Stimulated activated naive CD8-positive, alpha-beta T cell treated with anti-CD3 and anti-CD28 coated beads, Interleukin-15, Interleukin-2, amounts not matched to agents 100 ng/mL and 50 ng/mL, for 24 hours (primary cell): ENCODE measurements around the gene PGLYRP2.

ENCODE experiments used
- H3K27ac Mint-ChIP-seq: one replicate; pipeline ENCODE4 v1.8.0; 2021; ENCODE audit warnings: mild to moderate bottlenecking, mixed read lengths
- H3K27me3 Mint-ChIP-seq: one replicate; pipeline ENCODE4 v1.8.0; 2021; ENCODE audit warnings: mixed read lengths
- H3K36me3 Mint-ChIP-seq: one replicate; pipeline ENCODE4 v1.8.0; 2021; ENCODE audit warnings: low read depth, mixed read lengths
- H3K4me1 Mint-ChIP-seq: one replicate; pipeline ENCODE4 v1.8.0; 2021; ENCODE audit warnings: low read depth, mixed read lengths
- H3K4me3 Mint-ChIP-seq: one replicate; pipeline ENCODE4 v1.8.0; 2021; ENCODE audit warnings: mild to moderate bottlenecking, mixed read lengths
- H3K9me3 Mint-ChIP-seq: one replicate; pipeline ENCODE4 v1.8.0; 2021; ENCODE audit warnings: mixed read lengths

PGLYRP2 gene

DNA sequence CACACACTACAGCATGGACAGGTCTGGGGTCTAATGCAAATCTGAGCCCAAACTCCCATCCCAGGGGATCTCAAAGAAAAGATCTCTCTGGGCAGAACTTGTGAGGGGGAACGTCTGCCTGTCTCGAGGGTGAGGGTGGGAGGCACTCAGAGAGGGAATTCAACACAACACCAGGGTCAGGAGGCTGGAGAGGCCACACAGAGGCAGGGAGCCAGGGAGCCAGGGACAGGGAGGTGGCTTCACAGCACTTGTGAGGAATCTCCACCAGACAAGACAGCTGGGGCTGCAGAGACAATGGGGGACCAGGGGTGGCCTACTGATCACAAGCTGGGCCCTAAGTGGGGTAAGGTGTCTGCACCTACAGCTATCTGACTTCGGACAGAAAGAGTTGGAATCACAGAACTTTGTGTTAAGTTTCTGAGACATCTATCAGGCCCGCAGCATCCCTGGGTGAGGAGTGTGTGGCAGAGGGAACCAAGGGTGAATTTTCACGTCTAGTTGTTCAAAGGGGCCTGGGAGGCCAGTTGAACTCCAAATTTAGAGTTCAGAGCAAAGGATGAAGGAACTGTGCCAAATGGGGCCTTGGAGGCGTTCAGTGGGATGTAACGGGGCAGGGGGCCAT lies 47.8 kb downstream of the PGLYRP2 start:
- H3K4me3 Mint-ChIP-seq: peak overlapping the region; percentile 97
- H3K4me1 Mint-ChIP-seq: peaks cover 33% of the 10 kb centered on the region
- no peaks in the 10 kb centered on the region for H3K27me3 Mint-ChIP-seq
- H3K9me3 Mint-ChIP-seq: no peaks in the 10 kb centered on the region
- peaks cover 24% of the 10 kb centered on the region for H3K36me3 Mint-ChIP-seq
- H3K27ac Mint-ChIP-seq: peak overlapping the region; percentile 97

DNA sequence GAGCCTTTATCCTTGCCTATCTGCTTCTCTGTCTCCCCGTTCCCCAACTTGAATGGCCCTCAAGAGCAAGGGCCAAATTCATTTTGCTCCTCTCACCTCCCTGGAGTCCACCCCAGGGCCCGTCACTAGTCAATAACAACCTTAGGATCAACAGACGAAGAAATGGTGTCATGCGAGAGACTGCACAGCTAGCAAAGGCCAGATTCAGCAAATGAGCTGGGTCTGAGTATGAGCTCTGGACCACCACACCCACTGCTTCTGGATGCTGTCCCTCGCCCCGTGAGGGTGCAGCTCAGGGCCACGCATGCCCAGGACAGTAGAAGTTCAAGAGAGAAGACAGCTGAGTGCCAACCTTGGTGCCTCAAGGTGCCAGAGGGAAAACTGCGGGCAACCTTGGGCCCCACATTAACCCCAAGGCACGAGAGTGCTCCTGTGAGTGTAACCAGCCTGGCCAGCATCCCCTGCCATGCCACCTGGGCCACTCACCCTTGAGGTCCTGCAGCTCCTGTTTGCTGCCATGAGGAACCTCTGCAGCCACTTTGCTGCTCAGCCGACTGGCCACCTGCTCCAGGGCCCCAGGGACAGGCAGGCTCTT lies 48.7 kb downstream of the PGLYRP2 start:
- Mint-ChIP-seq H3K27ac (peak overlapping the region; percentile 53), H3K4me3 (peak overlapping the region; percentile 97)

DNA sequence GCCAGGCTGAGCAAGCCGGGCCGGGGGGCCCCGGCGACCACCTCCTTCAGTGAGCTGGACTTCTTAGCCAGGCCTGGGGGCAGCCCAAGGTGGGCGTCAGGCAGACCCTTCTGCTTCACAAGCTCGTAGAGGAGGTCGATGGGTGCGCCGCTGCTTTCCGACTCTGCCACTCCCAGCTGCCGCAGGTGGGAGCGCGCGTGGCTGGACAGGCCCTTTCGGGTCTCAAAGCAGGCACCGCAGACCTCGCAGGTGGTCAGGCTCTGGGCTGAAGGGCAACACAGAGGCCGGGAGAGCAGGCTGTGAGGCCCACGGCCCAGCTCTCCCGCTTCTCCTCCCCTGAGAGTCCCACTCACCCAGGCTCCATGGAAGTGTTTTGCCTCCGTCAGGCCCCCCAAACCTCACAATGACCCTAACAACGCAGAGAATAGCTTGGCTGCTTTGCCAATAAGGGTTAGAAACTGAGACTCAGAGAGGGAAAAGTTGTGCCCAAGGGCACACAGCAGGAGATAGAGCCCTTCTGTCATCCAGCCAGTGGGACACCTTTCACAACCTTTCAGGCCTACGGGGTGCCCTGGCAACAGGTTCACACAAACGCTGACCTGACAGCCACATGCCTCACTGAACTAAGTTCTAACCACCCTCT lies 49.4 kb downstream of the PGLYRP2 start:
- peaks cover 35% of the 10 kb centered on the region for H3K36me3 Mint-ChIP-seq
- H3K9me3 Mint-ChIP-seq: no peaks in the 10 kb centered on the region
- no peaks in the 10 kb centered on the region for H3K27me3 Mint-ChIP-seq
- H3K27ac Mint-ChIP-seq: peak overlapping the region; percentile 53
- H3K4me1 Mint-ChIP-seq: peaks cover 28% of the 10 kb centered on the region
- peak overlapping the region; percentile 64 for H3K4me3 Mint-ChIP-seq

More for the DNA sequence above, 48.7 kb downstream of the PGLYRP2 start:
- Mint-ChIP-seq H3K4me1 (peaks cover 28% of the 10 kb centered on the region), H3K36me3 (peaks cover 33% of the 10 kb centered on the region), H3K27me3 (no peaks in the 10 kb centered on the region), H3K9me3 (no peaks in the 10 kb centered on the region)

DNA sequence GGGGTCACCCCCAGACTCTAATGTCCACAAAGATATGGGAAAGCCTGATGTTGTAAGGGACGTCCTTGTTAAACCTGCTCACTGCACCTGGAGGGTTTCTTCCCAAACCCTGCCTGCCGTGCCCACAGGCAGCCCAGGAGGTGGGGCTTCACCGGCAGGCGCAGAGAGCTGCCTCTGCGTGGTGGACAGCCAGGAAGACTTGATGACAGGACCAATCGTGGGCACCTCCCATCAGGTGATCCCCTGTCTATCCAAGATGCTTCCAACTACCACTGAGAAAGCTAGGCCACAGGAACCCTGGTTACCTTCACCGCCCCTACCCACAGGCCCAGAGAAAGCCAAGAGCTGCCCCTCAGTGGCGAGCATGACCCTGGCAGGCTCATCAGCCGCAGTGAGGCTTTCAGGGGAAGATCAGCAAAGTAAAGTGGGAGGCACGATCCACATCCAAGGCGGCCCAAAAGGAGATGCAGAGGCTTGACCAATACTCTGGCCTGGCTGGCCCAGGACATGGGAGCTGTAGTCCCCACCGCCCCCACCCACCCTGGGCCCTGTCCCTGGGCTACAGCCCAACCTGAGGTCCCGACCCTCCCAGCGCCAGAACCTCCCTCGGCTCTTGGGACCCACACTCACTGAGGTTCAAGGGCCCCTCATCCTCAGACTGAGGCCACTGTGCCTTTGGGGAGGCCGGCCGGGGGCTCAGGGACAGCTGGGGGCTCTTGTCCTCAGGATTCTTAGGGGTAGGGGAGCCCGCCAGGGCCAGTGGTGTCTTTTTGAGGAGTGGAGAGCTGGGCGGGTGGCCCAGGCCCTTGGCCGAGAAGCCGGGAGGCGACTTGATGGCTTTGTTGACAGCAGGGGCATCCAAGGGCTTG lies 50.1 kb downstream of the PGLYRP2 start:
- H3K9me3 Mint-ChIP-seq: no peaks in the 10 kb centered on the region
- H3K27me3 Mint-ChIP-seq: no peaks in the 10 kb centered on the region
- H3K4me1 Mint-ChIP-seq: peaks cover 28% of the 10 kb centered on the region
- peaks cover 35% of the 10 kb centered on the region for H3K36me3 Mint-ChIP-seq
- no peak overlapping the region for H3K27ac Mint-ChIP-seq
- no peak overlapping the region for H3K4me3 Mint-ChIP-seq

DNA sequence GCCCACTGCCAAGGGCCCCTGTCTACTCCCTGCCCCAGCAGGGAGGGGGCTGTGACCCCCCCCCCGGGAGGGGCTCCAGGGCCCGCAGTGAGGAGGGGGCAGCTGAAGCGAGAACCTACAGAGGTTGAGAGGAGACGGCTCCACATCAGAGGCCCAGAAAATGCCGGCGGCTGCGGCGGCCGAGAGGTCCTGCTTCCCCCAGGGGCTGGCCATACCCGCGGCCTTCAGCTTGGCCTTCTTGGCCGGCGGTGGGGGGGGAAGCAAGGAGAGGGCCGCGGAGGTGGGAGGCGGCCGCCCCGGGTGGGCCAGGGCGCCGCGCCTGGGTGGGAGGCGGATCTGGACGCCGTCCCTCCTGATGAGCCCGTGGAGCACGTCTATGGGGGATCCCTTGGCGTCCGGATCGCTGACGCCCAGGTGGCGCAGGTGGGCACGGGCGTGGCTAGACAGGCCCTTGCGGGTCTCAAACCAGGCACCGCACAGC lies 51.3 kb downstream of the PGLYRP2 start:
- no peaks in the 10 kb centered on the region for H3K27me3 Mint-ChIP-seq
- peaks cover 43% of the 10 kb centered on the region for H3K36me3 Mint-ChIP-seq
- peaks cover 23% of the 10 kb centered on the region for H3K4me1 Mint-ChIP-seq
- no peak overlapping the region for H3K4me3 Mint-ChIP-seq
- H3K27ac Mint-ChIP-seq: no peak overlapping the region
- H3K9me3 Mint-ChIP-seq: no peaks in the 10 kb centered on the region

DNA sequence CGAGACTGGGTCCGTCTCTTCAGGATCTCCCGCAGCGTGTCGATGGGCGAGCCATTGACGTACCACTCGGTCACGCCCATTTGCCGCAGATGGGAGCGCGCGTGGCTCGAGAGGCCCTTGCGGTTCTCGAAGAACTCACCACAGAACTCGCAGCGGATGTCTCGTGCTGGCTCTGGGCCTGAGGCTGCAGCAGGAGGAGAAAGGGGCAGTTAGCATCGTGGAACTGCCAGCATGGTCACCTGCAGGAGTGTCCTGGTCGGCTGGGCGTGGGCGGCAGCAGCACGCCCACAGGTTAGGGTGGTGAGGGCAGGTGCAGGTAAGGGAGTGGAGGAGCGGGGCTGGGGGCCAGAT lies 52.0 kb downstream of the PGLYRP2 start:
- Mint-ChIP-seq H3K9me3 (no peaks in the 10 kb centered on the region), H3K36me3 (peaks cover 50% of the 10 kb centered on the region), H3K27ac (peak overlapping the region; percentile 55), H3K4me3 (no peak overlapping the region), H3K27me3 (no peaks in the 10 kb centered on the region), H3K4me1 (peaks cover 21% of the 10 kb centered on the region)

DNA sequence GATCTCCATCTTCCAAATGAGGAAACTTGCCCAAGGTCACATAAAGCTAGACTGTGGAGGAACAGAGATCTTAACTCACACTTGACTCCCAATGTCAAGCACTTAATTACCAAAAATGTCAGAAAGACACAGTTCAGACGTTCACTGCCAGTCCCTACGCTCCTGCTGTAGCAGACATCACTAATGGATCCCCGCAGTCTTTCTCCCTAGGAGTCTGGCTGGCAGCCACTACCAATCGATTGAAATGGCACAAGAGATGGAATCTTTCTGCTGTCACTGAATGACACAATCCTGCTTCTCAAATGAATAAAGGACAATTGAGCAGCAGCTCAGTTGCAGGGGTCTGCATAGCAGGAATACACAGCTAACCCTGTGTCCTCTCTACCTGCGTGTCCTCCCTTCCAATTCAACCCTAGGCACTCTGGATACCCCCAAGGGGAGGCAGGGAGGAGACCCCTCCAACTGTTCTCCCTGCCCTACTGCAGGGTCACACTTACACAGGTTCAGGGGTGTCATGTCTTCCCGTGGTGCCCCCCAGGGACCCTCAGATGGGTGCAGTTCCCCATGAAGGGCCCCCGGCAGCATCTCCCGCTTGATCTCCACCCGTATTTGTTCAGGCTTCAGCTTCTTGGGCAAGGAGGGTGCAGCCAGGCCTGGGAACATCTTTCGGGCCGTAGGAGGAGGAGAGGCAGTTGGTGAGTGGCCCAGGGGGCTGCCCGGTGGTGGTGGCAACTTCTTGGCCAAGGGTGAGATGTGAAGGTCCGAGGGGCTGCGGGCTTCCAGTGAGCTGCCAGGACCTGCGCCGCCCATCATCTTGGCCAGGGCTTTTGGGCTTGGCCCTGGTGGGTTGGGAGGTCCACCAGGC lies 52.6 kb downstream of the PGLYRP2 start:
- Mint-ChIP-seq H3K36me3 (peaks cover 54% of the 10 kb centered on the region), H3K27ac (no peak overlapping the region), H3K9me3 (no peaks in the 10 kb centered on the region)

DNA sequence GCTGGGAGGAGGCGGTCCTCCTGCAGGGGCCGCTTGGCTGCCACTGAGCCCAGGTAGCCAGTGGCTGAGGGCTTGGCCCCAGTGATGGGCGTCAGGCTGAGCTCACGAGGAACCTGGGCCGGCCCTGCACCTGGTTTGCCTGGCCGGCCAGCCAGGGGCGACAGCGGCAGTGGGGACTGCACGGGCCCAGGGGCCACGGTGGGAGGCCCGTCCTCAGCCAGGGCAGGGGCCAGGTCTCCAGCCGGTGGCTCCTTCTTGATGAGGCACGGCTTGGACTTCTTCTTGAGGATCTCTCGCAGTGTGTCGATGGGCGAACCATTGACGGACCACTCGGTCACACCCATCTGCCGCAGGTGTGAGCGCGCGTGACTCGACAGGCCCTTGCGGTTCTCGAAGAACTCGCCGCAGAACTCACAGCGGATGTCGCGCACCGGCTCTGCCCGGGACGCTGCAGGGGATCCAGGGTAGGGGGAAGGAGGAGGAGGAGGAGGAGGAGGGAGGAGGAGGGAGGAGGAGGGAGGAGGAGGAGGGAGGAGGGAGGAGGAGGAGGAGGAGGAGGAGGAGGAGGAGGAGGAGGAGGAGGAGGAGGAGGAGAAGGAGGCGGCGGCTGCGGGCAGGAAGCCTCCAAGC lies 53.9 kb downstream of the PGLYRP2 start:
- Mint-ChIP-seq H3K4me3 (no peak overlapping the region), H3K4me1 (peaks cover 5% of the 10 kb centered on the region), H3K27ac (no peak overlapping the region), H3K9me3 (no peaks in the 10 kb centered on the region), H3K27me3 (no peaks in the 10 kb centered on the region), H3K36me3 (peaks cover 44% of the 10 kb centered on the region)

More for the DNA sequence above, 52.6 kb downstream of the PGLYRP2 start:
- Mint-ChIP-seq H3K4me1 (peaks cover 18% of the 10 kb centered on the region), H3K27me3 (no peaks in the 10 kb centered on the region), H3K4me3 (no peak overlapping the region)

DNA sequence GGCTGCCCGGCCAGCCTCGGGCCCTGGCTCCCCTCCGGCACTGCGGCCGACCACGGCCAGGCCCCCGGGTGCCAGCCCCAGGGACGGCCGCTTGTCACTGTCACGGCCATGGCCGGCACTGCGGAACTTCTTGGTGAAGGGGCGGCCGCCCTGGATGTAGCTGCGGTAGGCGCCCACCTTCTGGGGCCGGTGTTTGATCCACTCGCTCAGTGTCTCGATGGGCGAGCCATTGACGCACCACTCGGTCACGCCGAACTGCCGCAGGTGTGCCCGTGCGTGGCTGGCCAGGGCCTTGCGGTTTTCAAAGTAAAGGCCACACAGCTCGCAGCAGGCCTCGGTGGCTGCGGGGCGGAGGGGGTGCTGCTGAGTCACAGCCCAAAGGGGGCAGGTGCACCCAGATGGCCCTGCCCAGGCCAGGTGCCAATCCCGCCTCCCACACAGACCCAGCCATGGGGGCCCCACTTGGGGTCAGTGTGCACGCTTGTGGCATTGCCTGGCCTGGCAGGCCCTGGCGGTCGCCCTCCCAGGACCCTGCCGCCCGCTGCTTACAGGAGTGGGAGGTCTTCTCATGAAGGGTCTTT lies 54.5 kb downstream of the PGLYRP2 start:
- no peaks in the 10 kb centered on the region for H3K27me3 Mint-ChIP-seq
- peaks cover 4% of the 10 kb centered on the region for H3K4me1 Mint-ChIP-seq
- H3K27ac Mint-ChIP-seq: no peak overlapping the region
- peaks cover 44% of the 10 kb centered on the region for H3K36me3 Mint-ChIP-seq
- no peaks in the 10 kb centered on the region for H3K9me3 Mint-ChIP-seq
- H3K4me3 Mint-ChIP-seq: no peak overlapping the region

DNA sequence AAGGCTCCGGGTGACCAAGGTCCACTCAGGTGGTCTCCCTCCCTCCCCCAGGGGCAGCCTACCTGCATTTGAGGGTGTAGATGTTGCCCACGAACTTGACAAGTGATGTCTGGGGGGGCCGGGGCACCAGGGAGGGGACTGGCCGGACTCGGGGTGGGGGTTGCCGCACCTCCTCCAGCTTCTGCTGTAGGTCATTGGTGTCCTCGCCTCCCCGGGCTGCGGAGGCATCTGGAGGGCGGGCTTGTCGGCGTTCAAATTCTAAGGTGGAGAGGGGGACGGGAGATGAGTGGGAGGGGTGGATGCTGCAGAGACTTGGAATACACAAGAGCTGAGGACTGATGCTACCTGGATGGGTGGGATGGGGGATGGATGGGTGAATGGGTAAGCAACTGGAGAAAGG lies 55.2 kb downstream of the PGLYRP2 start:
- Mint-ChIP-seq H3K9me3 (no peaks in the 10 kb centered on the region), H3K27ac (no peak overlapping the region), H3K27me3 (no peaks in the 10 kb centered on the region), H3K4me3 (no peak overlapping the region), H3K4me1 (peaks cover 10% of the 10 kb centered on the region), H3K36me3 (peaks cover 45% of the 10 kb centered on the region)

DNA sequence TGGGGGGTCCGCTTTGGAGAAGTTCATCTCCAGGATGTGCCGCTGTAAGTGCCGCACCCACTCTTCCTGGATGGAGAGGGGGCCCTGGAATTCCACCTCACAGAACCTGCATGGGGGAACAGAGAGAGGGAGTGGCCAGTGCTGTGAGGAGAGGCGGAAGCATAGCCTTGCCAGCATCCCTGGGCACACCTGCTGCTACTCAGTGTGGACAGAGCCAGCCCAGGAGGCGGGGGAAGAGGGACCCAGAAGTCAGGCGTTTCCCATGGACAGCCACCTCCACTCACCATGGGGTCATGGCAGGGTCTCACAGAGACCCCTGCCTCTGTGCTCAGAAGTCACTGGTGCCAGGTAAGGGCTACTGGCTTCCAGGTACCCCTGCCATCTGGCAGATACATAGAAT lies 56.2 kb downstream of the PGLYRP2 start:
- Mint-ChIP-seq H3K27ac (no peak overlapping the region), H3K27me3 (no peaks in the 10 kb centered on the region), H3K4me3 (no peak overlapping the region), H3K9me3 (no peaks in the 10 kb centered on the region), H3K4me1 (peaks cover 14% of the 10 kb centered on the region), H3K36me3 (peaks cover 45% of the 10 kb centered on the region)

DNA sequence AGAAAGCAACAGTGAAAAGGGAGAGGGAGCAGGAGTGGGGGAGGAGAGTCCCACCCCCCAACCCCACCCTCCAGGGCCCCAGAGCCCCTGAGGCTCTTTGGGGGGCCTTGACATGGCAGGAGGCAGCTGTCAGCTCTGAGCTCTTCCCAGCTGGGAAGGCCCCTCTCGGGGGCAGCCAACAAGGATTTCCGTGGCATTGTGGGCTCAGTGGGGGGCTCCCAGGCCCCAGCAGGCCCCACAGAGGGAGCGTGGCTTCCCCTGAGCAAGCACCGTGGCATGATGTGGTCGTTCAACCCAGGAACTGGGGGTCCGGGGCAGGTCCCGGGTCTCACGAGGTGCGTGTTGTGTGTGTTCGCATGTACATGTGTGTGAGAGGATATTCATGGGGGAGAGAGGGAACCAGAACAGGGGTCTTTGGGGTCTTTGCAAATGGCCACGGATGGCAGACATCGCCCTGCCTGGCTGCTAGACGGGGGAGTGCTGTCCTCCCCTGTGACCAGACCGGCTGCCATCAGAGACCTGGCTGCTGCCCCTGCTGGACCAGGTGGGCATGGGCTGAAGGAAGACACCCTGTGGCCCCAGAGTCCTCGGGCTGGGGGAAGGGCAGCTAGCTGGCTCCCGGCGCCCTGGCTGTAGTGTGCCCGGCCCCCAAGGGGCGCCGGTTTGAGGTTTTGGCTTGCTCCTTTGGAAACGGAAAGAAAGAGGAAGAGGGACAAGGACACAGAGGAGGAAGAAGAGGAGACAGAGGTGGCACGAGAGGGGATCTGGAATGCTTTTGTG lies 56.8 kb downstream of the PGLYRP2 start:
- no peaks in the 10 kb centered on the region for H3K27me3 Mint-ChIP-seq
- no peak overlapping the region for H3K27ac Mint-ChIP-seq
- H3K9me3 Mint-ChIP-seq: no peaks in the 10 kb centered on the region
- H3K4me1 Mint-ChIP-seq: peaks cover 20% of the 10 kb centered on the region
- no peak overlapping the region for H3K4me3 Mint-ChIP-seq
- peaks cover 44% of the 10 kb centered on the region for H3K36me3 Mint-ChIP-seq

DNA sequence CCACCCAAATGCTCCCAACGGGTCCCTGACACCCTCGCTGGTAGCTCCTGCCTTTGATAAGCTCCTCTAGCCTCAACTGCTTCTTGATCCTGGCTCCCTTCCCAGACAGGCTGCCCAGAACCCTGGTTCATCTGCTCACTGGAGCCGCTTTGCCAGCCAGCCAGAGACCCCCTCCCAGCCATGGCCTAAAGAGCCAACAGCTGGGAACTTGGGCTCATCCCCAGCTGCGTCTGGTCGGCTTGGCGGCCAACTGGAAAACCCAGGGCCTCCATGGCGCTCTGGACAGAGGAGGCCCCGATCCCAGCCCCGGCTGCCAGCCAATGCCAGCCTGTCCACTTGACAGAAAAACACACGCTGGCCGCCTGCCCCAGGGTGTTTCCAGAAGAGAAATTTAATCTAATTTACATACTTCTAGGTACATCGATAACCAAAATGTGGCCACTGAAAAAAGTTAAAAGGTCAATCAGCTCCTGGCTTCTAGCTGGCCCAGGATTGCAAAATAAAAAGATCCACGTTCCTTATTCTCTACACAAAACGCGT lies 57.5 kb downstream of the PGLYRP2 start:
- H3K27me3 Mint-ChIP-seq: no peaks in the 10 kb centered on the region
- H3K4me1 Mint-ChIP-seq: peaks cover 26% of the 10 kb centered on the region
- no peak overlapping the region for H3K27ac Mint-ChIP-seq
- H3K4me3 Mint-ChIP-seq: no peak overlapping the region
- H3K36me3 Mint-ChIP-seq: peaks cover 37% of the 10 kb centered on the region
- H3K9me3 Mint-ChIP-seq: no peaks in the 10 kb centered on the region
